K562 (cell line): Measurements from ENCODE around the gene ATF4.

ENCODE experiments used
- CCAR2 ChIP-seq: fragments of 200-400 bp; formaldehyde crosslinking; IDR thresholded peaks from 2 replicates; pipeline ENCODE4 v1.6.1; 2017; ENCODE audit warnings: mild to moderate bottlenecking, low read depth, low read length
- CHD2 ChIP-seq: IDR thresholded peaks from 2 replicates; pipeline ENCODE4 v1.6.1; 2011; ENCODE audit warnings: low read depth, low read length
- TF ChIP-seq, protein P1 (sequence below): sonication (generic); formaldehyde crosslinking; IDR thresholded peaks from 2 replicates; pipeline ENCODE4 v1.8.1; 2023; ENCODE audit warnings: mild to moderate bottlenecking, missing genetic modification reagents
- TF ChIP-seq, protein P2 (sequence below): fragments of 450-650 bp; IDR thresholded peaks from 2 replicates; pipeline ENCODE4 v1.6.1; 2016; ENCODE audit warnings: low read depth

DNA sequence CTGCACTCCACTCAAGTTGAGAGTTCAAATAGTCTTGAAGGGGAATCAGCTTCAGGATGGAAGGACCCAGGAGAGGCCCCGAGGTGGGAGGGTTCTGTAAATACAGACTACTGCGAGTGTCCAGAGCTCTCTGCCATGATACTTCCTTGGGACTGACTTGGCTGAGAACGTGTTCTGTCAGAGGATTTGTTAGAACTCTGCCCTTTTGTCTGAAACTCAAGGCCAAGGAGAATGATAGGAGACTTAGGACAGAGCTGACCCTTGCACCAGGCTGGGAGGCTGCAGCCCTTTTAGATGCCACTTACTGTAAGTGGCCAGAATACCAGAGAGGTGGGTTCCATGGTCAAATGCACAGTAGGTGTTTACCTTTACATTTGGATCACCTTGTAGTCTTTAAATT lies 2.9 kb upstream of the ATF4 start:
- TF ChIP-seq CCAR2 (no peak), CHD2 (no peak)
- TF ChIP-seq, protein P1, sequence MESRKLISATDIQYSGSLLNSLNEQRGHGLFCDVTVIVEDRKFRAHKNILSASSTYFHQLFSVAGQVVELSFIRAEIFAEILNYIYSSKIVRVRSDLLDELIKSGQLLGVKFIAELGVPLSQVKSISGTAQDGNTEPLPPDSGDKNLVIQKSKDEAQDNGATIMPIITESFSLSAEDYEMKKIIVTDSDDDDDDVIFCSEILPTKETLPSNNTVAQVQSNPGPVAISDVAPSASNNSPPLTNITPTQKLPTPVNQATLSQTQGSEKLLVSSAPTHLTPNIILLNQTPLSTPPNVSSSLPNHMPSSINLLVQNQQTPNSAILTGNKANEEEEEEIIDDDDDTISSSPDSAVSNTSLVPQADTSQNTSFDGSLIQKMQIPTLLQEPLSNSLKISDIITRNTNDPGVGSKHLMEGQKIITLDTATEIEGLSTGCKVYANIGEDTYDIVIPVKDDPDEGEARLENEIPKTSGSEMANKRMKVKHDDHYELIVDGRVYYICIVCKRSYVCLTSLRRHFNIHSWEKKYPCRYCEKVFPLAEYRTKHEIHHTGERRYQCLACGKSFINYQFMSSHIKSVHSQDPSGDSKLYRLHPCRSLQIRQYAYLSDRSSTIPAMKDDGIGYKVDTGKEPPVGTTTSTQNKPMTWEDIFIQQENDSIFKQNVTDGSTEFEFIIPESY, result no peak
- TF ChIP-seq, protein P2, sequence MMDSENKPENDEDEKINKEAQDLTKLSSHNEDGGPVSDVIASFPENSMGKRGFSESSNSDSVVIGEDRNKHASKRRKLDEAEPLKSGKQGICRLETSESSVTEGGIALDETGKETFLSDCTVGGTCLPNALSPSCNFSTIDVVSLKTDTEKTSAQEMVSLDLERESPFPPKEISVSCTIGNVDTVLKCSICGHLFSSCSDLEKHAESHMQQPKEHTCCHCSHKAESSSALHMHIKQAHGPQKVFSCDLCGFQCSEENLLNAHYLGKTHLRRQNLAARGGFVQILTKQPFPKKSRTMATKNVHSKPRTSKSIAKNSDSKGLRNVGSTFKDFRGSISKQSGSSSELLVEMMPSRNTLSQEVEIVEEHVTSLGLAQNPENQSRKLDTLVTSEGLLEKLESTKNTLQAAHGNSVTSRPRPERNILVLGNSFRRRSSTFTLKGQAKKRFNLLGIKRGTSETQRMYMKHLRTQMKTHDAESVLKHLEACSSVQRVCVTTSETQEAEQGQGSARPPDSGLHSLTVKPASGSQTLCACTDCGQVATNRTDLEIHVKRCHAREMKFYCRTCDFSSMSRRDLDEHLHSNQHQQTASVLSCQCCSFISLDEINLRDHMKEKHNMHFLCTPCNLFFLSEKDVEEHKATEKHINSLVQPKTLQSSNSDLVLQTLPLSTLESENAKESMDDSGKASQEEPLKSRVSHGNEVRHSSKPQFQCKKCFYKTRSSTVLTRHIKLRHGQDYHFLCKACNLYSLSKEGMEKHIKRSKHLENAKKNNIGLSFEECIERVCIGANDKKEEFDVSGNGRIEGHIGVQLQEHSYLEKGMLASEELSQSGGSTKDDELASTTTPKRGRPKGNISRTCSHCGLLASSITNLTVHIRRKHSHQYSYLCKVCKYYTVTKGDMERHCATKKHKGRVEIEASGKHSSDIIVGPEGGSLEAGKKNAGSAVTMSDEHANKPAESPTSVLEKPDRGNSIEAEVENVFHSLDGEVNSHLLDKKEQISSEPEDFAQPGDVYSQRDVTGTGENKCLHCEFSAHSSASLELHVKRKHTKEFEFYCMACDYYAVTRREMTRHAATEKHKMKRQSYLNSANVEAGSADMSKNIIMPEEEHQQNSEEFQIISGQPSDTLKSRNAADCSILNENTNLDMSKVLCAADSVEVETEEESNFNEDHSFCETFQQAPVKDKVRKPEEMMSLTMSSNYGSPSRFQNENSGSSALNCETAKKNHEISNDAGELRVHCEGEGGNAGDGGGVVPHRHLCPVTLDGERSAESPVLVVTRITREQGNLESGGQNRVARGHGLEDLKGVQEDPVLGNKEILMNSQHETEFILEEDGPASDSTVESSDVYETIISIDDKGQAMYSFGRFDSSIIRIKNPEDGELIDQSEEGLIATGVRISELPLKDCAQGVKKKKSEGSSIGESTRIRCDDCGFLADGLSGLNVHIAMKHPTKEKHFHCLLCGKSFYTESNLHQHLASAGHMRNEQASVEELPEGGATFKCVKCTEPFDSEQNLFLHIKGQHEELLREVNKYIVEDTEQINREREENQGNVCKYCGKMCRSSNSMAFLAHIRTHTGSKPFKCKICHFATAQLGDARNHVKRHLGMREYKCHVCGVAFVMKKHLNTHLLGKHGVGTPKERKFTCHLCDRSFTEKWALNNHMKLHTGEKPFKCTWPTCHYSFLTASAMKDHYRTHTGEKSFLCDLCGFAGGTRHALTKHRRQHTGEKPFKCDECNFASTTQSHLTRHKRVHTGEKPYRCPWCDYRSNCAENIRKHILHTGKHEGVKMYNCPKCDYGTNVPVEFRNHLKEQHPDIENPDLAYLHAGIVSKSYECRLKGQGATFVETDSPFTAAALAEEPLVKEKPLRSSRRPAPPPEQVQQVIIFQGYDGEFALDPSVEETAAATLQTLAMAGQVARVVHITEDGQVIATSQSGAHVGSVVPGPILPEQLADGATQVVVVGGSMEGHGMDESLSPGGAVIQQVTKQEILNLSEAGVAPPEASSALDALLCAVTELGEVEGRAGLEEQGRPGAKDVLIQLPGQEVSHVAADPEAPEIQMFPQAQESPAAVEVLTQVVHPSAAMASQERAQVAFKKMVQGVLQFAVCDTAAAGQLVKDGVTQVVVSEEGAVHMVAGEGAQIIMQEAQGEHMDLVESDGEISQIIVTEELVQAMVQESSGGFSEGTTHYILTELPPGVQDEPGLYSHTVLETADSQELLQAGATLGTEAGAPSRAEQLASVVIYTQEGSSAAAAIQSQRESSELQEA, result no peak
